GM12891 (cell line): ENCODE measurements around the gene CSMD2.

ENCODE experiments used
- PAX5 ChIP-seq: IDR thresholded peaks from 2 replicates; pipeline ENCODE4 v1.6.1; 2011; ENCODE audit warnings: low read length, moderate library complexity, mild to moderate bottlenecking; ENCODE audit not compliant: insufficient read depth, severe bottlenecking
- POLR2A ChIP-seq: IDR thresholded peaks from 2 replicates; pipeline ENCODE4 v1.6.1; 2011; ENCODE audit warnings: low read depth, low read length, control low read depth
- POLR2AphosphoS5 ChIP-seq: IDR thresholded peaks from 2 replicates; pipeline ENCODE4 v1.6.1; 2011; ENCODE audit warnings: low read depth, low read length, control low read depth
- POU2F2 ChIP-seq: IDR thresholded peaks from 2 replicates; pipeline ENCODE4 v1.6.1; 2011; ENCODE audit warnings: low read depth, mild to moderate bottlenecking, control low read depth, low read length, moderate library complexity
- SPI1 ChIP-seq: IDR thresholded peaks from 2 replicates; pipeline ENCODE4 v1.6.1; 2011; ENCODE audit warnings: low read depth, low read length, control low read depth
- TAF1 ChIP-seq: IDR thresholded peaks from 2 replicates; pipeline ENCODE4 v1.6.1; 2011; ENCODE audit warnings: low read depth, low read length, control low read depth

- no peak for TF ChIP-seq TAF1
- TF ChIP-seq POLR2AphosphoS5 = no peak
- no peak for TF ChIP-seq PAX5
- no peak for TF ChIP-seq POLR2A
- no peak for TF ChIP-seq SPI1
- TF ChIP-seq POU2F2 = no peak
These were observed 139.4 kb downstream of the CSMD2 start for GRCh38 chr1:34025675-34026074.
